WTC11 (cell line): ENCODE data around the gene EHD4. TPM values are rescaled to one million over a fixed set of nuclear protein-coding genes. Genes with fewer than 3 reads are reported as not detected.

ENCODE experiments used
- ATAC-seq: fragments of 200-7000 bp; cut with Tn5 transposase; 2 replicates; pipeline ENCODE4 v1.10.0; 2021; ENCODE audit warnings: mild to moderate bottlenecking, moderate library complexity
- CTCF ChIA-PET: fragments of 300-600 bp; sonication (Branson Sonifier 250); formaldehyde crosslinking; loops from one replicate; lab custom pipeline; 2021; ENCODE audit warnings: antibody characterized with exemption; lab: Charles Lee
- POLR2A ChIA-PET: fragments of 350-600 bp; sonication (Branson Sonifier 250); formaldehyde crosslinking; loops from one replicate; lab custom pipeline; 2021; ENCODE audit warnings: antibody characterized with exemption; lab: Charles Lee
- DNase-seq: peaks from one replicate; pipeline ENCODE4 v3.0.0; 2021; ENCODE audit warnings: low spot score
- H3K27ac Mint-ChIP-seq: 2 replicates; pipeline ENCODE4 v1.8.0; 2021; ENCODE audit warnings: mixed read lengths
- H3K27me3 Mint-ChIP-seq: 2 replicates; pipeline ENCODE4 v1.8.0; 2021; ENCODE audit warnings: low read depth, mild to moderate bottlenecking, moderate library complexity, mixed read lengths
- H3K36me3 Mint-ChIP-seq: 2 replicates; pipeline ENCODE4 v1.8.0; 2021; ENCODE audit warnings: mixed read lengths
- H3K4me1 Mint-ChIP-seq: 2 replicates; pipeline ENCODE4 v1.8.0; 2022; ENCODE audit warnings: mixed read lengths
- H3K4me3 Mint-ChIP-seq: 2 replicates; pipeline ENCODE4 v1.8.0; 2021; ENCODE audit warnings: mild to moderate bottlenecking, moderate library complexity, mixed read lengths
- H3K9me3 Mint-ChIP-seq: 2 replicates; pipeline ENCODE4 v1.8.0; 2021; ENCODE audit warnings: mixed read lengths
- ELF4 ChIP-seq: sonication (generic); formaldehyde crosslinking; IDR thresholded peaks from 2 replicates; pipeline ENCODE4 v1.8.1; 2022; ENCODE audit warnings: low read depth, mild to moderate bottlenecking, moderate library complexity, missing genetic modification reagents
- ETV6 ChIP-seq: sonication (generic); formaldehyde crosslinking; IDR thresholded peaks from 2 replicates; pipeline ENCODE4 v1.8.1; 2022; ENCODE audit warnings: mild to moderate bottlenecking, missing genetic modification reagents
- FOXP1 ChIP-seq: sonication (generic); formaldehyde crosslinking; IDR thresholded peaks from 2 replicates; pipeline ENCODE4 v1.8.0; 2022; ENCODE audit warnings: missing genetic modification reagents, mild to moderate bottlenecking, moderate library complexity, borderline replicate concordance
- GRHL2 ChIP-seq: fragments of 250-450 bp; sonication (Bioruptor Pico); IDR thresholded peaks from 2 replicates; pipeline ENCODE4 v1.8.0; 2022; ENCODE audit warnings: mild to moderate bottlenecking, moderate library complexity; ENCODE audit not compliant: insufficient replicate concordance, severe bottlenecking
- IRF2 ChIP-seq: sonication (generic); formaldehyde crosslinking; IDR thresholded peaks from 2 replicates; pipeline ENCODE4 v1.8.0; 2022; ENCODE audit warnings: low read depth, missing genetic modification reagents, borderline replicate concordance
- MYBL2 ChIP-seq: sonication (generic); formaldehyde crosslinking; IDR thresholded peaks from 2 replicates; pipeline ENCODE4 v1.8.1; 2023; ENCODE audit warnings: mild to moderate bottlenecking, moderate library complexity, missing genetic modification reagents
- NFE2L1 ChIP-seq: sonication (generic); formaldehyde crosslinking; IDR thresholded peaks from 2 replicates; pipeline ENCODE4 v1.8.1; 2023; ENCODE audit warnings: missing genetic modification reagents
- NFYB ChIP-seq: sonication (generic); formaldehyde crosslinking; conservative IDR thresholded peaks from 2 replicates; pipeline ENCODE4 v1.8.0; 2022; ENCODE audit warnings: low read depth, missing genetic modification reagents
- NR1H2 ChIP-seq: sonication (generic); formaldehyde crosslinking; IDR thresholded peaks from 2 replicates; pipeline ENCODE4 v1.9.0; 2021; ENCODE audit warnings: mild to moderate bottlenecking, moderate library complexity, missing genetic modification reagents
- SMAD4 ChIP-seq: sonication (generic); formaldehyde crosslinking; IDR thresholded peaks from 2 replicates; pipeline ENCODE4 v1.8.0; 2022; ENCODE audit warnings: mild to moderate bottlenecking, missing genetic modification reagents
- SP1 ChIP-seq: sonication (generic); formaldehyde crosslinking; conservative IDR thresholded peaks from 2 replicates; pipeline ENCODE4 v1.8.1; 2022; ENCODE audit warnings: missing genetic modification reagents
- TCF7 ChIP-seq: sonication (generic); formaldehyde crosslinking; IDR thresholded peaks from 2 replicates; pipeline ENCODE4 v1.8.0; 2022; ENCODE audit warnings: mild to moderate bottlenecking, low read depth, missing genetic modification reagents, moderate library complexity
- ZBTB21 ChIP-seq: sonication (generic); formaldehyde crosslinking; IDR thresholded peaks from 2 replicates; pipeline ENCODE4 v1.8.1; 2023; ENCODE audit warnings: mild to moderate bottlenecking, missing genetic modification reagents, borderline replicate concordance
- ZNF423 ChIP-seq: fragments of 250-450 bp; sonication (Bioruptor Pico); IDR thresholded peaks from 2 replicates; pipeline ENCODE4 v2.1.2; 2022; ENCODE audit warnings: mild to moderate bottlenecking, moderate library complexity
- total RNA-seq: library from RNA; stranded (reverse); gene quantifications from 3 replicates; pipeline ENCODE4 v1.2.3, GENCODE V29; 2021
- TF ChIP-seq, protein P1 (sequence below): fragments of 250-450 bp; sonication (Bioruptor Pico); IDR thresholded peaks from 2 replicates; pipeline ENCODE4 v2.1.2; 2022; ENCODE audit warnings: mild to moderate bottlenecking, moderate library complexity
- TF ChIP-seq, protein P2 (sequence below): fragments of 250-450 bp; sonication (Bioruptor Pico); IDR thresholded peaks from 2 replicates; pipeline ENCODE4 v1.9.0; 2021; ENCODE audit warnings: mild to moderate bottlenecking, borderline replicate concordance
- TF ChIP-seq, protein P3 (sequence below): sonication (generic); formaldehyde crosslinking; IDR thresholded peaks from 2 replicates; pipeline ENCODE4 v1.8.0; 2023; ENCODE audit warnings: missing genetic modification reagents, mild to moderate bottlenecking, borderline replicate concordance
- TF ChIP-seq, protein P4 (sequence below): fragments of 250-450 bp; sonication (Bioruptor Pico); IDR thresholded peaks from 2 replicates; pipeline ENCODE4 v1.9.0; 2021; ENCODE audit warnings: mild to moderate bottlenecking

EHD4 gene
- total RNA-seq, 1 experiment from 2014 or later: 23.9 TPM

DNA sequence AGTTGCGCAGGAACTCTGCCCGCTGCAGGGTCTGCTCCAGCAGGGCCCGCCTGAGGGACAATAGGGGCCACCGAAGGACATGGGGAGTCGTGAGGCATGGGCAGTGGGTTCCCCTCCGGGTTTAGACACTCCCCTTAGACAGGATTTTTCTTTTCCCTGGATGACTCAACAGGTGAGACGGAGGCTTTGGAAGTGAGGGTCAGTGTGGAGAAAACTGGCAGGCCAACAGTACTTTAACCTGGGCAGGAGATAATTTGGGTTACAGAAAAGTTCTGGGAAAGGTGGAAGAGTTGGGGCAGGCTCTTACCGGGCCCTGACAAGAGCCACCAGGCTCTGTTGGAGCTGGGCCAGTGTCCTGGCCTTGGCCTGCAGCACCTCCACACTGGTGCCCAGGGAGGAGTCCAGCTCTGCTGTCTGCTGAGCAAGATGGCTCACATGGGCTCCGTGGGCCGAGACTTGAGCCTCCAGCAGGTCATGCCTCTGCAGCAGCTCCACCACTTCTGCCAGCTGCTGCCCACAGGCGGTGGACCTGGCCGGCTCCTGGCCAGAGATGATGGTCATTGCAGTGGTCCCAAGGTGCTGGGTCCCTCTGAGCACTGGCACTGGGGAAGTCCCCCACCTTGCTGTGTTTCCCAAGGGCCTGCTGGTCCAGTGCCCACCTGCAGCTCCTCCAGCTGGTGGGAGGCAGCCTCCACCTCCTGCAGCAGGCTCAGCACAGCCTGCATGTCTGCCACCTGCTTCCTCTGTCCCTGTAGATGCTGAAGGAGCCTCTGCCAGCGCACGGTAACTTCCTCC is 89.5 kb downstream of the EHD4 start:
- no peaks in the 10 kb centered on the region for H3K36me3 Mint-ChIP-seq
- TF ChIP-seq NR1H2 (no peak), MYBL2 (CRISPR knock-in tag) (0 out of 2 replicates have a peak, but pooled peaks have one; percentile 29), SP1 (CRISPR knock-in tag) (0 out of 2 replicates have a peak, but pooled peaks have one; percentile 37)
- TF ChIP-seq, all 79 proteins: peak for 2
- Mint-ChIP-seq H3K9me3 (no peaks in the 10 kb centered on the region), H3K4me1 (peaks cover 8% of the 10 kb centered on the region), H3K27me3 (peaks cover 33% of the 10 kb centered on the region), H3K27ac (no peak overlapping the region), H3K4me3 (peak overlapping the region; percentile 40)
- POLR2A ChIA-PET: no interaction called here
- DNase-seq: no peak
- CTCF ChIA-PET: interaction anchor here (1.0 to 2.1 kb wide), 4 partner anchors 10 to 109 kb away, joined by 3 to 14 read pairs (median 5); partner anchors contain the start of gene MAPKBP1
- no peak for ATAC-seq

DNA sequence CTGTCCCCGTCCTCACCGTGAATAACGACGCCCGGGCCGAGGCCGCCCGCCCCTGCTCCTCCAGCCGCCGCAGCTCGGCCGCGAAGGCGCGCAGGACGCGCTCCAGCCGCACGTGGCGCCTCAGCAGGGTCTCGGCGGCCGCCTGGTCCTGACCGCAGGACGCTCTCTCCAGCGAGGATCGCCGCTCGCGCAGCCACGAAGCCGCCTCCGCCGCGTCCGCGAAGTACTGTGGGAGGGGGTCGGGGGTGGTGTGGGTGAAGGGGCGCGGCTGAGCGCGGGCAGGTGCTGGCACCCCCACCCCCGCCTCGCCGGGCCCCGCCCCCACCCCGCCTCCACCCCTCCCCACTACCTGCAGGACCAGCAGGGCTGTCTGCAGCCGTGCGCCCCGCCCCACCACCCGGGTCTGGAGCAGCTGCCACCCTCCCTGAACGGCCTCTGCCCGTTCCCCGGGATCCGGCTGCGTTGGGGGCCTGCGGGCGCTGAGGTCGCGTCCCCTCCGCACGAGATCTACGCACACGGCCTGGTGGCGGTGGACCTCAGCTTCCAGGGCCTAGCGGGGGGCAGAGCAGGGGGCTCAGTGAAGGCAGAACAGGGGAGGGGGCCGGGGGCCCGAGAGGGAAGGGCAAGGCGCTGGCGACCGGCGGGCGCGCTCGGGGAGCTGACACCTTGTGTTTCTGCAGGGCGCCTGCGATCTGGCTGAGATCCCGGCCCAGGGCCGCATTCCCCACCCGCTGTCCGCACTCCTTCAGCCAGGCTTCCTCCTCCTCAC is 90.3 kb downstream of the EHD4 start:
- ATAC-seq: peak; percentile 67
- Mint-ChIP-seq H3K27me3 (peaks cover 33% of the 10 kb centered on the region), H3K27ac (no peak overlapping the region), H3K9me3 (no peaks in the 10 kb centered on the region), H3K4me3 (peak overlapping the region; percentile 40), H3K4me1 (peaks cover 8% of the 10 kb centered on the region), H3K36me3 (no peaks in the 10 kb centered on the region)
- ChIA-PET CTCF (interaction anchor here (1.0 to 2.1 kb wide), 7 partner anchors 10 to 108 kb away, joined by 3 to 14 read pairs (median 6); partner anchors contain the start of gene MAPKBP1), POLR2A (no interaction called here)
- peak; percentile 61 for DNase-seq
- TF ChIP-seq ZBTB21 (CRISPR knock-in tag): peak; percentile 76; the same call in 1 of the 2 replicates
- TF ChIP-seq GRHL2 (CRISPR knock-in tag): no peak
- TF ChIP-seq ETV6 (CRISPR knock-in tag): peak; percentile 97
- TF ChIP-seq SMAD4 (CRISPR knock-in tag): no peak
- TF ChIP-seq TCF7 (CRISPR knock-in tag): peak; percentile 95
- peak; percentile 98 for TF ChIP-seq FOXP1 (CRISPR knock-in tag)
- TF ChIP-seq, protein P1, sequence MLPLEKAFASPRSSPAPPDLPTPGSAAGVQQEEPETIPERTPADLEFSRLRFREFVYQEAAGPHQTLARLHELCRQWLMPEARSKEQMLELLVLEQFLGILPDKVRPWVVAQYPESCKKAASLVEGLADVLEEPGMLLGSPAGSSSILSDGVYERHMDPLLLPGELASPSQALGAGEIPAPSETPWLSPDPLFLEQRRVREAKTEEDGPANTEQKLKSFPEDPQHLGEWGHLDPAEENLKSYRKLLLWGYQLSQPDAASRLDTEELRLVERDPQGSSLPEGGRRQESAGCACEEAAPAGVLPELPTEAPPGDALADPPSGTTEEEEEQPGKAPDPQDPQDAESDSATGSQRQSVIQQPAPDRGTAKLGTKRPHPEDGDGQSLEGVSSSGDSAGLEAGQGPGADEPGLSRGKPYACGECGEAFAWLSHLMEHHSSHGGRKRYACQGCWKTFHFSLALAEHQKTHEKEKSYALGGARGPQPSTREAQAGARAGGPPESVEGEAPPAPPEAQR (CRISPR knock-in tag): no peak
- TF ChIP-seq, protein P2, sequence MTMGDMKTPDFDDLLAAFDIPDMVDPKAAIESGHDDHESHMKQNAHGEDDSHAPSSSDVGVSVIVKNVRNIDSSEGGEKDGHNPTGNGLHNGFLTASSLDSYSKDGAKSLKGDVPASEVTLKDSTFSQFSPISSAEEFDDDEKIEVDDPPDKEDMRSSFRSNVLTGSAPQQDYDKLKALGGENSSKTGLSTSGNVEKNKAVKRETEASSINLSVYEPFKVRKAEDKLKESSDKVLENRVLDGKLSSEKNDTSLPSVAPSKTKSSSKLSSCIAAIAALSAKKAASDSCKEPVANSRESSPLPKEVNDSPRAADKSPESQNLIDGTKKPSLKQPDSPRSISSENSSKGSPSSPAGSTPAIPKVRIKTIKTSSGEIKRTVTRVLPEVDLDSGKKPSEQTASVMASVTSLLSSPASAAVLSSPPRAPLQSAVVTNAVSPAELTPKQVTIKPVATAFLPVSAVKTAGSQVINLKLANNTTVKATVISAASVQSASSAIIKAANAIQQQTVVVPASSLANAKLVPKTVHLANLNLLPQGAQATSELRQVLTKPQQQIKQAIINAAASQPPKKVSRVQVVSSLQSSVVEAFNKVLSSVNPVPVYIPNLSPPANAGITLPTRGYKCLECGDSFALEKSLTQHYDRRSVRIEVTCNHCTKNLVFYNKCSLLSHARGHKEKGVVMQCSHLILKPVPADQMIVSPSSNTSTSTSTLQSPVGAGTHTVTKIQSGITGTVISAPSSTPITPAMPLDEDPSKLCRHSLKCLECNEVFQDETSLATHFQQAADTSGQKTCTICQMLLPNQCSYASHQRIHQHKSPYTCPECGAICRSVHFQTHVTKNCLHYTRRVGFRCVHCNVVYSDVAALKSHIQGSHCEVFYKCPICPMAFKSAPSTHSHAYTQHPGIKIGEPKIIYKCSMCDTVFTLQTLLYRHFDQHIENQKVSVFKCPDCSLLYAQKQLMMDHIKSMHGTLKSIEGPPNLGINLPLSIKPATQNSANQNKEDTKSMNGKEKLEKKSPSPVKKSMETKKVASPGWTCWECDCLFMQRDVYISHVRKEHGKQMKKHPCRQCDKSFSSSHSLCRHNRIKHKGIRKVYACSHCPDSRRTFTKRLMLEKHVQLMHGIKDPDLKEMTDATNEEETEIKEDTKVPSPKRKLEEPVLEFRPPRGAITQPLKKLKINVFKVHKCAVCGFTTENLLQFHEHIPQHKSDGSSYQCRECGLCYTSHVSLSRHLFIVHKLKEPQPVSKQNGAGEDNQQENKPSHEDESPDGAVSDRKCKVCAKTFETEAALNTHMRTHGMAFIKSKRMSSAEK (CRISPR knock-in tag): no peak
- no peak for TF ChIP-seq IRF2 (CRISPR knock-in tag)
- no peak; the same call in 1 of the 2 replicates for TF ChIP-seq NFYB (CRISPR knock-in tag)
- TF ChIP-seq, protein P3, sequence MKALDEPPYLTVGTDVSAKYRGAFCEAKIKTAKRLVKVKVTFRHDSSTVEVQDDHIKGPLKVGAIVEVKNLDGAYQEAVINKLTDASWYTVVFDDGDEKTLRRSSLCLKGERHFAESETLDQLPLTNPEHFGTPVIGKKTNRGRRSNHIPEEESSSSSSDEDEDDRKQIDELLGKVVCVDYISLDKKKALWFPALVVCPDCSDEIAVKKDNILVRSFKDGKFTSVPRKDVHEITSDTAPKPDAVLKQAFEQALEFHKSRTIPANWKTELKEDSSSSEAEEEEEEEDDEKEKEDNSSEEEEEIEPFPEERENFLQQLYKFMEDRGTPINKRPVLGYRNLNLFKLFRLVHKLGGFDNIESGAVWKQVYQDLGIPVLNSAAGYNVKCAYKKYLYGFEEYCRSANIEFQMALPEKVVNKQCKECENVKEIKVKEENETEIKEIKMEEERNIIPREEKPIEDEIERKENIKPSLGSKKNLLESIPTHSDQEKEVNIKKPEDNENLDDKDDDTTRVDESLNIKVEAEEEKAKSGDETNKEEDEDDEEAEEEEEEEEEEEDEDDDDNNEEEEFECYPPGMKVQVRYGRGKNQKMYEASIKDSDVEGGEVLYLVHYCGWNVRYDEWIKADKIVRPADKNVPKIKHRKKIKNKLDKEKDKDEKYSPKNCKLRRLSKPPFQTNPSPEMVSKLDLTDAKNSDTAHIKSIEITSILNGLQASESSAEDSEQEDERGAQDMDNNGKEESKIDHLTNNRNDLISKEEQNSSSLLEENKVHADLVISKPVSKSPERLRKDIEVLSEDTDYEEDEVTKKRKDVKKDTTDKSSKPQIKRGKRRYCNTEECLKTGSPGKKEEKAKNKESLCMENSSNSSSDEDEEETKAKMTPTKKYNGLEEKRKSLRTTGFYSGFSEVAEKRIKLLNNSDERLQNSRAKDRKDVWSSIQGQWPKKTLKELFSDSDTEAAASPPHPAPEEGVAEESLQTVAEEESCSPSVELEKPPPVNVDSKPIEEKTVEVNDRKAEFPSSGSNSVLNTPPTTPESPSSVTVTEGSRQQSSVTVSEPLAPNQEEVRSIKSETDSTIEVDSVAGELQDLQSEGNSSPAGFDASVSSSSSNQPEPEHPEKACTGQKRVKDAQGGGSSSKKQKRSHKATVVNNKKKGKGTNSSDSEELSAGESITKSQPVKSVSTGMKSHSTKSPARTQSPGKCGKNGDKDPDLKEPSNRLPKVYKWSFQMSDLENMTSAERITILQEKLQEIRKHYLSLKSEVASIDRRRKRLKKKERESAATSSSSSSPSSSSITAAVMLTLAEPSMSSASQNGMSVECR: peak; percentile 65
- no peak for TF ChIP-seq ZNF423 (CRISPR knock-in tag)
- TF ChIP-seq, protein P4, sequence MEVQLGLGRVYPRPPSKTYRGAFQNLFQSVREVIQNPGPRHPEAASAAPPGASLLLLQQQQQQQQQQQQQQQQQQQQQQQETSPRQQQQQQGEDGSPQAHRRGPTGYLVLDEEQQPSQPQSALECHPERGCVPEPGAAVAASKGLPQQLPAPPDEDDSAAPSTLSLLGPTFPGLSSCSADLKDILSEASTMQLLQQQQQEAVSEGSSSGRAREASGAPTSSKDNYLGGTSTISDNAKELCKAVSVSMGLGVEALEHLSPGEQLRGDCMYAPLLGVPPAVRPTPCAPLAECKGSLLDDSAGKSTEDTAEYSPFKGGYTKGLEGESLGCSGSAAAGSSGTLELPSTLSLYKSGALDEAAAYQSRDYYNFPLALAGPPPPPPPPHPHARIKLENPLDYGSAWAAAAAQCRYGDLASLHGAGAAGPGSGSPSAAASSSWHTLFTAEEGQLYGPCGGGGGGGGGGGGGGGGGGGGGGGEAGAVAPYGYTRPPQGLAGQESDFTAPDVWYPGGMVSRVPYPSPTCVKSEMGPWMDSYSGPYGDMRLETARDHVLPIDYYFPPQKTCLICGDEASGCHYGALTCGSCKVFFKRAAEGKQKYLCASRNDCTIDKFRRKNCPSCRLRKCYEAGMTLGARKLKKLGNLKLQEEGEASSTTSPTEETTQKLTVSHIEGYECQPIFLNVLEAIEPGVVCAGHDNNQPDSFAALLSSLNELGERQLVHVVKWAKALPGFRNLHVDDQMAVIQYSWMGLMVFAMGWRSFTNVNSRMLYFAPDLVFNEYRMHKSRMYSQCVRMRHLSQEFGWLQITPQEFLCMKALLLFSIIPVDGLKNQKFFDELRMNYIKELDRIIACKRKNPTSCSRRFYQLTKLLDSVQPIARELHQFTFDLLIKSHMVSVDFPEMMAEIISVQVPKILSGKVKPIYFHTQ: no peak
- peak; percentile 77; the same call in 1 of the 2 replicates for TF ChIP-seq ELF4 (CRISPR knock-in tag)
- peak; percentile 95 for TF ChIP-seq NFE2L1
